ENCODE measurements around the gene MIDN. TPM values are rescaled to one million over a fixed set of nuclear protein-coding genes. Genes with fewer than 3 reads are reported as not detected.

Gene MIDN
- total and polyA plus RNA-seq, 2 of the 4 experiments (the other 2 are of a cell fraction): 2.5 to 26.0 TPM

- Histone ChIP-seq H3K4me1 (ENCODE audit: control insufficient read depth, insufficient read depth, low read length) (peaks cover 35% of the 10 kb centered on the region), H3K9me3 (ENCODE audit: control insufficient read depth, insufficient read depth, low read length) (no peaks in the 10 kb centered on the region), H3K4me2 (ENCODE audit: low read depth, low read length) (peak overlapping the region; percentile 52; the same call in 1 of the 2 replicates), H2AFZ (replicated peaks; ENCODE audit: low read length, poor library complexity) (peak overlapping the region; percentile 46), H3K27ac (ENCODE audit: insufficient read depth, low read length) (peak overlapping the region; percentile 99), H3K9ac (ENCODE audit: low read depth, low read length) (peak overlapping the region; percentile 38; the same call in 1 of the 2 replicates), H4K8ac (ENCODE audit: low read depth in 2 of 2, low read length in 2 of 2) (peak overlapping the region; percentile 63 to 72; a peak in 3 of 4 replicates), H4K5ac (ENCODE audit: low read depth, low read length) (peak overlapping the region; percentile 27), H3K27me3 (ENCODE audit: control insufficient read depth, insufficient read depth, low read length) (no peaks in the 10 kb centered on the region), H3K56ac (ENCODE audit: extremely low read depth, insufficient read depth, low read length) (peak overlapping the region; percentile 39; the same call in 1 of the 2 replicates), H3K4me3 (ENCODE audit: insufficient read depth, low read depth, low read length) (no peak overlapping the region), H3K79me1 (ENCODE audit: low read depth in 1 of 2, low read length in 2 of 2) (peaks cover 0 to 46% of the 10 kb centered on the region in 2 experiments; a peak in 2 of 4 replicates), H2BK15ac (ENCODE audit: low read depth, low read length) (peak overlapping the region; percentile 11; the same call in 1 of the 3 replicates), H2BK5ac (ENCODE audit: low read depth, low read length, poor library complexity, severe bottlenecking) (peak overlapping the region; percentile 99), H3K14ac (replicated peaks; ENCODE audit: low read depth, low read length) (peak overlapping the region; percentile 85; the same call in 1 of the 2 replicates), H3K4ac (ENCODE audit: low read depth, low read length) (peak overlapping the region; percentile 84), H2BK120ac (ENCODE audit: low read depth, low read length) (peak overlapping the region; percentile 64), H2BK20ac (ENCODE audit: low read depth, low read length) (0 out of 2 replicates have a peak overlapping the region, but pooled peaks have one; percentile 20), H3K23ac (ENCODE audit: low read depth, low read length) (peak overlapping the region; percentile 66), H2AK9ac (replicated peaks; ENCODE audit: low read depth, low read length, poor library complexity) (peak overlapping the region; percentile 99), H4K91ac (ENCODE audit: insufficient read depth, low read depth, low read length) (peak overlapping the region; percentile 82), H3K9me1 (ENCODE audit: insufficient read depth, low read length) (no peaks in the 10 kb centered on the region), H3K36me3 (ENCODE audit: control insufficient read depth, insufficient read depth, low read length) (peaks cover 73% of the 10 kb centered on the region), H4K20me1 (ENCODE audit: insufficient read depth, low read length) (peaks cover 94% of the 10 kb centered on the region), H2AK5ac (ENCODE audit: low read depth, low read length) (peak overlapping the region; percentile 47), H3K18ac (ENCODE audit: low read depth, low read length) (peak overlapping the region; percentile 65; the same call in 1 of the 2 replicates)
- ATAC-seq (ENCODE audit: low read depth) (no peak), DNase-seq (no peak)
- ChIA-PET CTCF (interaction anchor here (1.6 to 2.0 kb wide), 2 partner anchors 10 to 12 kb away, joined by 5 to 7 read pairs; no protein-coding TSS in a partner anchor), POLR2A (ENCODE audit: unreplicated experiment) (interaction anchor here (1.6 kb wide), 1 partner anchor 12 kb away, joined by 24 read pairs; no protein-coding TSS in a partner anchor)
- TF ChIP-seq MAFK (IDR thresholded peaks at IDR 0.05; ENCODE audit: low read depth, low read length) (no peak), BHLHE40 (IDR thresholded peaks at IDR 0.05; ENCODE audit: low read depth, low read length) (no peak), RAD21 (IDR thresholded peaks at IDR 0.05; ENCODE audit: low read length) (no peak), ELK1 (IDR thresholded peaks at IDR 0.05; ENCODE audit: borderline replicate concordance, low read depth, low read length) (no peak), FOS (IDR thresholded peaks at IDR 0.05; ENCODE audit: low read depth, low read length) (no peak), RFX5 (IDR thresholded peaks at IDR 0.05; ENCODE audit: low read depth, low read length) (no peak), MXI1 (IDR thresholded peaks at IDR 0.05; ENCODE audit: borderline replicate concordance, low read depth, low read length) (no peak), SMC3 (IDR thresholded peaks at IDR 0.05; ENCODE audit: low read depth, low read length) (no peak), POLR2A (IDR thresholded peaks at IDR 0.05; ENCODE audit: low read depth, low read length) (no peak), RCOR1 (IDR thresholded peaks at IDR 0.05; ENCODE audit: insufficient replicate concordance, low read length) (no peak), MAZ (IDR thresholded peaks at IDR 0.05; ENCODE audit: borderline replicate concordance, low read depth, low read length) (no peak), USF2 (IDR thresholded peaks at IDR 0.05; ENCODE audit: low read depth, low read length) (no peak), NFE2L2 (IDR thresholded peaks at IDR 0.05; ENCODE audit: low read depth, low read length) (no peak), CHD1 (IDR thresholded peaks at IDR 0.05; ENCODE audit: low read depth, low read length) (no peak), CEBPB (IDR thresholded peaks at IDR 0.05; ENCODE audit: low read depth, low read length) (no peak)
- WGBS, 2 experiments (ENCODE audit: extremely low coverage in 2 of 2, insufficient read length in 1 of 2): 90% methylated on average over 20 of the region's 20 CpGs; no CpG with 5 or more reads in 1 of the 2 experiments
- dilution Hi-C loops (cut with HindIII; ENCODE audit: low sequenced_read_pairs, unreplicated experiment) (no loop called here), in situ Hi-C loops (cut with MboI; ENCODE audit: low sequenced_read_pairs) (no loop called here), intact Hi-C loops (cut with micrococcal nuclease) (no loop called here)
- no TSS peak for BruUV-seq (replicated peaks)
These were observed 6.3 kb downstream of the MIDN start for GRCh38 chr19:1254530-1255185.
